HG03342 (cell line): ENCODE results near the gene MRPL54.
A peak's percentile ranks its signal among the peaks of the same experiment; 100 is the strongest.

ENCODE experiments used
- ATAC-seq: cut with Tn5 transposase; IDR thresholded peaks from one replicate; pipeline ENCODE4 v1.9.1; 2021; ENCODE audit warnings: mild to moderate bottlenecking, moderate library complexity; ENCODE audit not compliant: unreplicated experiment

Gene MRPL54

GRCh38 chr19:3762501-3763459 lies at the start of gene MRPL54:
Gene MRPL54 (plus strand): TSS chr19:3762682. CDS start chr19:3762701, 19 bp downstream.
- peak; percentile 76 for ATAC-seq

DNA sequence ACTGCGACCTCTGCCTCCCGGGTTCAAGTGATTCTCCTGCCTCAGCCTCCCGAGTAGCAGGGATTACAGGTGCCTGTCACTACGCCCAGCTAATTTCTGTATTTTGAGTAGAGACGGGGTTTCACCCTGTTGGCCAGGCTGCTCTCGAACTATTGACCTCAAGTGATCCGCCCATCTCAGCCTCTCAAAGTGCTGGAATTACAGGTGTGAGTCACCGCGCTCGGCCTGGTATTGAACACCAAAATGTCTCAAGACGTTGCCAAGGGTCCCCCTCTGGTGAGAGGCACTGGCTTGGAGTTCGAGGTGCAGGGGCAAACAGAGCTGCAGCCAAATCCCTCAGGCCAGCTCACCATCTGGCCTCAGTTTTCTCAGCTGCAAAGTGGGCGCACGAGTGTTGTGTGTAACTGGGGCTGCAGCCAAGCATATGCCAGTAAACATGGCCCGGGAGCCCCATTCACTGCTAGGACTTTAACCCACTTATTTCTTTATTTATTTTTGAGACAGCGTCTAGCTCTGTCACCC lies 46.3 kb upstream of the MRPL54 start:
- no peak for ATAC-seq

DNA sequence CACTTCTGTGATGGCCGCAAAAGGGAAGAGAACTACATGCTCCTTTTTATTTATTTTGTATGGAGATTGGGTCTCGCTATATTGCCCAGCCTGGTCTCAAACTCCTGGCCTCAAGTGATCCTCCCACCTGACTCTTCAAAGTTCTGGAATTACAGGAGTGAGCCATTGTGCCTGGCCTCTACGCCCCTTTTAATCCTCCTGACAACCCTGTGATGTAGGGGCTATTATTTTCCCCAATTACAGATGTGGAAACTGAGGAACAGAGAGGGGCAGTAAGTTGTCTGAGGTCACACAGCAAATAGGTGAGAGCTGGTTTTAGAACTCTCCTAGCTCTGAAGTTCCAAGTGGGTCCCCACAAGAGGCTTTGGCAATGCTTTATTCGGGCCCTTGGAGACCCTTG lies 42.6 kb upstream of the MRPL54 start:
- ATAC-seq = no peak

DNA sequence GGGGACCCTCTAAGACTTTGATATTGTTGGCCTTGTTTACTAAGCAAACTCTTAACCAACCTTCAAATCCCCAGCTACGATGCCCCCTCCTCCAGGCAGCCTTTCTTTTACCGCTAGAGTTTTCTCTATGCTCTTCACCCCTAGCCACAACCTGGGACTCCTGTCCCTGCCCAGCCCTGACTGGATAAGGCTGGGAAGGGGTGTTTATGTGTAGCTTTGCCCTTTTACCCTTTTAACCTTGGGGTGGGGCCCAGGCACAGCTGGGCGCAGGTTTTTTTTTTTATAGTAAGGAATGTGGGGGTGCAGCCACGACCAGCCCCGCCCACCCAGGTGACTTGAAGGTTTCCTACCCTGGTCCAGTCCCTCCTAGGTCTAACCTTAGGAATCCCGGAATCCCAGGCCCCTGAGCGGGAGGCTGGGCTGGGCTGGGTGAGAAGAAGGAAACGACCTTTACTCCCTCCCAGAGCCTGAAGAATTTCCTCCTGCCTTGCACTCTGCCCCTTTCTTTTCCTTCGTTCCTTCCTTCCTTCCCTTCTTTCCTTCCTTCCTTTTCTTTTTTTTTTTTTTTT lies 42.0 kb upstream of the MRPL54 start:
- no peak for ATAC-seq

DNA sequence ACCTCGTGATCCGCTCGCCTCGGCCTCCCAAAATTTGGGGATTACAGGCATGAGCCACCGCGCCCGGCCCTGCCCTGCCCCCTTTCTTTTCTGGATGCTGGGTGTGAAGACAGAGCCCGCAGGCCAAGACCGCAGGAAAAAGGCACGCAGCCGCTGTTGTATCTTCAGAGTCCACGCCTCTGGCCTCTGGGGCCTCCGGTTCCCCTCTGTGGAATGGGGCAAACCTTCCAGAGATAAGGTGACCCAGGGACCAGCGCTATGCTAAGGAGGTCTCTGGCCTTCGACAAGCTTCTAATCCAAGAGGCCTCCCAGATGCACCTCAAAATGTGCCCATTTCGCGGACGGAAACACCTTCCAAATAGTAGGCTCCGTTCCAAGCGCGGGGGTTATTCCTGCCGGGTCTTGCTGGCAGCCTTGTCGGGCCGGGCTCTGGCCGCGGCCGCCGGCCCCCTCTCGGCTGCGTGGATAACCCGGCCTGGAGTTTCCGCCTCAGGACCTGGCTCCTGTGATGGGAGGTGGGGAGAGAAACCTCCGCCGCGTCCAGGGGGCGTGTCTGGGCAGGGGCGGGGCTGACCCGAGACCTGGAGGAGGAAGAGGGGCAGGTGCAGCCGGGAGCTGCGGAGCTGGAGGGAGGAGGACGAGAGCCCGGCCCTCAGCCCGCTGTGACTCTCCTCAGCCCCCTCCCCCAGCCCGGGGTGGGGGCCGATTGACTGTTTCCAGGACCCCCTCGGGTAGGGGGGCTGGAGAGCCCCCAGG lies 41.2 kb upstream of the MRPL54 start:
- no peak for ATAC-seq

DNA sequence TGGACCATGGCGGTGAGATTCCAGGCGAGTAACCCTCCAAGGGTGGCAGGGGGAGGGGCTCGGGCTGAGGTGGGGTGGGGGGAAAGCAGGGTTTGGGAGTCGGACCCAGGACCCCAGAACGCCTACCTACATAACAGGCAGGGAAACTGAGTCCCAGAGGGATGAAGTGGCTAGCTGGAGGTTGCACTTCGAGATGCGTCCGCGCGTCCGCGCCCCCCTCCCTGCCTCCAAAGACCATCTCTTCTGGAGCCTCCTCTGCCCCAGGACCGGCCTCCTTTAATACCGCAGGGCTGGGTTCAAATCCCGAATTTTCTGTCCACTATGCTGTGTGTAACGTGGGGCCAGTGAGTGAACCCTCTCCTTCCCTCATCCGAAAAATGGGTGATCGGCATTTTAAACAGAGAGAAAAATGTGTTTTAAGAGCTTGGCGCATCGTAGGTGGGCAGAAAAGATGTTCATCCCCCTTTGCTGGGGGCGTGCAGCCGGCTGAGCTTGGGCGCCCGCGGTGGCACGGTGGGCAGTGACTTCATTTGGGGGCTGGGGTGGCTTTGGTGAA lies 40.5 kb upstream of the MRPL54 start:
- no peak for ATAC-seq

GRCh38 chr19:3722443-3723109 lies 39.9 kb upstream of the MRPL54 start:
- ATAC-seq = no peak

GRCh38 chr19:3723110-3723488 lies 39.4 kb upstream of the MRPL54 start:
- no peak for ATAC-seq

DNA sequence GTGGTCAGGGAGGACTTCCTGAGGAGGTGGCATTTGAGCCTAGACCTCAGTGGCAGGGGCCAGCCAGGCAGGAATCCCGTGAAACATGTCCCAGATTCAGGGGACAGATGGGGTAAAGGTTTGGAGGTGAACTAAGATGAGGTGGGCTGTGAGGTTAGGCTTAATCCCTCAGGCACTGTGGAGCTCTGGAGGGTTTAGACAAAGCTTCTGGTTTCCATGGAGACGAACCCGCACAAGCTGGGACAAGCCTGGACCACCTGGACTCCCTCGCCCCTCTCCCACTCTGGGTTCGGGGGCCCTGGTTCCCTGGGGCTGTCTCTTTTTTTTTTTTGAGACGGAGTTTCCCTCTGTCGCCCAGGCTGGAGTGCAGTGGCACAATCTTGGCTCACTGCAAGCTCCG lies 38.6 kb upstream of the MRPL54 start:
- ATAC-seq = no peak

- ATAC-seq = no peak
Measured at GRCh38 chr19:3725121-3725520, 37.4 kb upstream of the MRPL54 start.

- ATAC-seq = no peak
Measured at GRCh38 chr19:3725640-3726310, 36.7 kb upstream of the MRPL54 start.

DNA sequence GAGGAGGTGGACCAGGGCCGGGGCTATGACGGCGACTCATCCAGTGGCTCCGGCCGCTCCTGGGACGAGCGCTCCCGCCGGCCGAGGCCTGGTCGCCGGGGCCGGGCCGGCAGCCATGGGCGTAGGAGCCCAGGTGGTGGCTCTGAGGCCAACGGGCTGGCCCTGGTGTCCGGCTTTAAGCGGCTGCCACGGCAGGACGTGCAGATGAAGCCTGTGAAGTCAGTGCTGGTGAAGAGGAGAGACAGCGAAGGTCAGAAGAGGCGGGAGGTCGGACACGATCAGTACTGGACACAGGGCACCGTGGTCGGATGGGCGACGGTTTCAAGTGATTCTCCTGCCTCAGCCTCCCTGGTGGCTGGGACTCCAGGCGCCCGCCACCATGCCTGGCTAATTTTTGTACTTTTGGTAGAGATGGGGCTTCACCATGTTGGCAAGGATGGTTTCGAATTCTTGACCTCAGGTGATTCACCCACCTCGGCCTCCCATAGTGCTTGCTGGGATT lies 32.0 kb upstream of the MRPL54 start:
- ATAC-seq = no peak

GRCh38 chr19:3732108-3732507 lies 30.4 kb upstream of the MRPL54 start:
- ATAC-seq = no peak

DNA sequence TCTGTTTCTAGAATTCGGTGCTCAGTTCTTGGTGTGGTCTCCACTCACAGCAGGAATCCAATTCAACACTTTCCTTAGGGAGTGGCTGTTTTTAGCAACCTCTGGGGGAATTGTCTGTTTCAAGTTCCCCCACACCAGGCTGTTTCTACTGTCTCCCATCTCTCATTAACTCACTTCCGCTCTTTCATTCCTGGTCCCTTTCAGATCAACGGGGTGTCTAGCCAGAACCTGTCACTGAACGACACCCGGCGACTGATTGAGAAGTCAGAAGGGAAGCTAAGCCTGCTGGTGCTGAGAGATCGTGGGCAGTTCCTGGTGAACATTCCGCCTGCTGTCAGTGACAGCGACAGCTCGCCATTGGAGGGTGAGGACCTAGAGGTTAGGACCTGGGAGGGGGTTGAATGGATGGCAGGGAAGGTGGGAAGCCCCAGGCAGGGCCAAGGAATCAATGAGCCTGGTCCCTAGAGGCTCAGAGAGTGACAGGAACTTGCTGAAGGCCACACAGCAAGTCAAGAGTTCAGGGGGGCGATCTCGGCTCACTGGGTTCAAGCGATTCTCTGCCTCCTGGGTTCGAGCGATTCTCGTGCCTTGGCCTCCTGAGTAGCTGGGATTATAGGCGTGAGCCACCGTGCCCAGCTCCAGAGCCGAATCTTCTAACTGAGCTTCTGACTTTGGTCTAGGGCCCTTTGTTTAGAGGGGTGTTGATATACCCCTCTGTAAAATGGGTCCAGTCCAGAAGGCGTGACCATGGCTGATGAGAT lies 28.8 kb upstream of the MRPL54 start:
- no peak for ATAC-seq

DNA sequence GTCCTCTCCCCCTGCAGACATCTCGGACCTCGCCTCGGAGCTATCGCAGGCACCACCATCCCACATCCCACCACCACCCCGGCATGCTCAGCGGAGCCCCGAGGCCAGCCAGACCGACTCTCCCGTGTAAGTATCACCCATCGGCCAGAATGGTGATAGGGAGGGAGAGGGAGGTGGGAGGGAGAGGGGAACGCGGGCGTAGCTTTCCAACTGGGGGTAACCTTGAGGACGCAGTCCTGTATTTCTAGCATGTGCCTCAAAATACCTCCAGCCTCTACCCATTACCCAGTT lies 28.2 kb upstream of the MRPL54 start:
- no peak for ATAC-seq

DNA sequence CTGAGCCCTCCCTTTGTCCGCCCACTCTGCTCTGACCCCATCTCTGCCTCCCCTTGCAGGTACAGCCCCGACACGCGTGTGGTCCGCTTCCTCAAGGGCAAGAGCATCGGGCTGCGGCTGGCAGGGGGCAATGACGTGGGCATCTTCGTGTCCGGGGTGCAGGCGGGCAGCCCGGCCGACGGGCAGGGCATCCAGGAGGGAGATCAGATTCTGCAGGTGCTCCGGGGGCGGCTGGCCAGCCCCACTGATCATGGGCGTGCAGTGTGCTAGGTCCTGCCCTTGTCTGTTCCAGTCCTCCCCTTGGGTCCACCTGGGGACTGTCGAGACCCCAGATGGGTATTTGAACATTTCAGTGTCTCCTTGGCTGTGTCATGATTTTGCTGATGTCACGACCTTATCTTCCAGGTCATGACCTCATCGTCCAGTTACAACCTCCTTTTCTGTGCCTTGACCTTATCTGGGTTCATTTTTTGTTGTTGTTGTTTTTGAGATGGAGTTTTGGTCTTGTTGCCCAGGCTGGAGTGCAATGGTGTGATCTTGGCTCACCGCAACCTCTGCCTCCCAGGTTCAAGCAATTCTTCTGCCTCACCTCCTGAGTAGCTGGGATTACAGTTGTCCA lies 26.3 kb upstream of the MRPL54 start:
- no peak for ATAC-seq

- no peak for ATAC-seq
Measured at GRCh38 chr19:3737487-3738205, 24.8 kb upstream of the MRPL54 start.
